Stromal cell of bone marrow (primary cell): ENCODE measurements around the gene TCF12.

Experiments
- DNase-seq: peaks from one replicate; pipeline ENCODE4 v3.0.0-alpha.2; 2012; ENCODE audit warnings: low read depth

The TCF12 gene

DNA sequence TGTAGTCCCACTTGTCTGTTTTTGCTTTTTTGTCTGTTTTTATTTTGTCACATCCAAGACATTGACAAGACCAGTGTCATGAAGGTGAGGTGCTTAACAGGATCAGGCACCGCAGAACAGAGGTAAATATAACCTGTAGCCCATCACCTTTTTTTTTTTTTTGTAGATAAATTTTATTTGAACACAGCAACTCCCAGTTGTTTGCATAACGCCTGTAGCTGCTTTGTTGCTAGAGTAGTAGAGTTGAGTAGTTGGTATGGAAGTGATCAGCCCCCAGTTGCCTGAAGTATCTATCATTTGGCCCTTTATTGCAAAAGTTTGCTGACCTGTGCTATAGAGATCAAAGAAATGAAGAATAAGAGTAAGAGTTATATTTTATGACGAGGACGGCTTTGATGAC lies 135.0 kb downstream of the TCF12 start:
- DNase-seq, result no peak

DNA sequence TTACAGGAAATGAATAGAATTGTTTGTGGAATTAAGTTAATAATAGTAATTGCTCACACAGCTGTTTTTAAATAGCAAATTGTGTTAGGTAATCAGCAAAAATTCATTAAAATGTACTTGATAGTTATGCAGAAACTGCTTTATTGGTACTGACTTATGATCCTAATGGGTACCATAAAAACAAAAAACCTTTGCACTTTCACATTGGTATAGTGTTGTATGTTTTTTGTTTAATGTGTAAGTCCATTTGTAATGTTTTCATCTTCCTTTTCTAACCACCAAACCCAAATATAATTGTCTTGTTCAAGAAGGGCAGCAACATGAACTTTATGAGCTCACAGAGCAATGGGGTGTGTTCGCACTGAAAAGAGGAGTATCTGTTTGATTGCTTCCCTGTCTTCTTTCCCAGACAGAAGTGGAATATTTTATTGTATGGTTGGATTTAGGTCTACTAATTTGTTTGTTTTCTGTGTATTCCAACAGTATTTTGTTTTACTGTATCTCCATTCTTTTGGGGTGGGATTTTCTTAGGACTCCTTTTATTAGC lies 135.8 kb downstream of the TCF12 start:
- DNase-seq, result no peak

DNA sequence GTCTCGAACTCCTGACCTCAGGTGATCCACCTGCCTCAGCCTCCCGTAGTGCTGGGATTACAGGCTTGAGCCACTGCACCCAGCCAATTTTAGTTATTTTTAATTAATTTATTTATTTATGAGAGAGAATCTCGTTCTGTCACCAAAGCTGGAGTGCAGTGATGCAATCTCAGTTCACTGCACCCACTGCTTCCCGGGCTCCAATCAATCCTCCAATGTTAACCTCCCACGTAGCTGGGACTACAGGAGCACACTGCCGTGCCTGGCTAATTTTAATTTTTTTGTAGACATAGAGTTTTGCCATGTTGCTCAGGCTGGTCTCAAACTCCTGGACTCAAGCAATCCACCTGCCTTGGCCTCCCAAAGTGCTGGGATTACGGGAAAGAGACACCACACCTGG lies 137.9 kb downstream of the TCF12 start:
- no peak for DNase-seq

DNA sequence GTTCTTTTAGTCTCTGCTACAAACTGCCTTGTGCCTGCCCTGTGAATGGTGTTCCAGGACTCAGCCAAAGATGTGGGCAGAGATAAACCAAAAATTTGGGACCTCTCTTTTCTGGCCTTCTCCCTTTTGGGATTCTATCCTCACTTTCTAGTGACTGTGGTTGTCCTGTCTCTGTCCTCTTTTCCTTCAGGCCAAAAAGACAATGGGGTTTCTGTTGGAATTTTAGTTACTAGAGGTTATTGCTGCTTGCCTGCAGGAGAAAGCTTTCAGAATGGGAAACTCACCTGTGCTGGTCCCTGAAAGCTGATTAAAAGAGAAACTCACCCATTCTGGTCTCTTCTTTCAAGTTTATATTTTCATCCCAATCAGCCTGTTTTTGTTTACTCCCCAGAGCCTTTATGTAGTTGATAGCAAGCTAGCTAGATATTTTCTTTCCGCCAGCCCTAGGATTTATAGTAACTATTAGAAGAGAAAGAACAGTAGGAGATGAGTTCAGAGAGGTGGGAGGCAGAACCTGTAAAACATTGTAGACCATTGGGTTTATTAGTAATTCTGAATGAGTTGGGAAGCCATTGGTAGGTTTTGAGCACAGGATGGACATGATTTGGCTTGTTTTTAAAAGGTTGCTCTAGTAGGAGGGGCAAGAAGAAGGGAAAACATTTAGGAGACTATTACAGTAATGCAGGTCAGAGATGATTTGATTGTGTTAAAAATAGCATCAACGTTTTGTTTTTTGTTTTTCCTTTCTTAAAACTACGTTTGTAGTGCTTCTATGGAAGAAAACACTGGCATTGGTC lies 138.9 kb downstream of the TCF12 start:
- no peak for DNase-seq

DNA sequence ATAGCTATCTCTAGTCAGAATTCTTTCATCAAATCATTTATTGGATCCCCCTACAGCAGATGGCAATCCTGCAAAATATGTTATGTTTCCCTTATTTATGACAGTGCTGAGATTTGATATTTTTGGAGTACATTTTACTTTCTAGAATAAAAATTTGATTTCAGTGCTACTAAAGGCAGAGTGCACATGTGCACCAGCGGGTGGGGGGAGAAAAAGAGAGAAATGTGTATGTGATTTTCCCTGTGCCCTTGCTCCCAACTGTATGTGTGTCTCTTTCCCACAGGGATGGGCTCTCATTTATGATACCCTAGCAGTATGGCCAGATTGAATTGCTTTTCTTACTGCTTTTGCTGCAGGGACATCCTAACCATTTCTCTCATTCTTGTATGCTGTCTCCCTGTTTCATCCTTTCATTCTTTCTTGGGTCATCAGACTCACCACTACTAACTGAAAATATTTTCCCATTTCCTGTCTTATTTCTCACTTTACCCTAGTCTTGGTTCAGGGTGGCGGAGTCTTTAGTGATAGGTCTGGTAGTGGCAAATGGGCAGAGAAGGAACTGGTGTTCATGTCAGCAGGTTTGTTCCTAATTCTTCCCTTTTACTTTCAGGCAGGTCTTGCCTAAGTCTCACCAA lies 140.7 kb downstream of the TCF12 start:
- no peak for DNase-seq

DNA sequence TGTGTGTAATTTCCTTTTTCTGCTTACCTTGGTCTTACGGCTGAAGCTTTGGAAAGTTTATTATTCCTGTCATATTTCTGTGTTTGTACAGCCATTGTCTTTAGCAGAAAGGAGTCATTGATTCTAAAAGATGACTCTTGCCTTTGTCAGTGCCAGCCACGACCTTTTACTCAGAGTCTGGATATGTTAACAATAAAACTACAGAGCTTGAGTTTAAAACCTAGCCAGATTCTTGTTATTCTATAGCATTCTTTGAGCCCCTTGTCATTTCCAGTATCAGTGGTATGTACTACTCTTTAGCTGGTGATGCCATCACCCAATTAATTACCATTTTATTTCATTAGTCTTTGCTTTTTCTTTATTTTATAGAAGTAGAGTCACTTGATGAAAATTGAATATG lies 142.4 kb downstream of the TCF12 start:
- peak; percentile 38 for DNase-seq

DNA sequence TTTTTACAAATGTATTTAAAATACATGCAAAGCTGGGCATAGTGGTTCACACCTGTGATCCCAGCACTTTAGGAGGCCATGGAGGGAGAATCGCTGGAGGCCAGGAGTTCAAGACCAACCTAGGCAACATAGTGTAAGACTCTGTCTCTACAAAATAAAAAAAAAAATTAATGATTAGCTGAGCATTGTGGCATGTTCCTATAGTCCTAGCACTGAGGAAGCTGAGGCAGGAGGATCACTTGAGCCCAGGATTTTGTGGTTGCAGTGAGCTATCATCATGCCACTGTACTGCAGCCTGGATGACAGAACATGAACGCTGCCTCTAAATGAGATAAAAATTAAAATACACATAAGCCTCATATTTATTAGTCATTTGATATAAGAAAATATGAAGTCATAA lies 142.8 kb downstream of the TCF12 start:
- no peak for DNase-seq

DNA sequence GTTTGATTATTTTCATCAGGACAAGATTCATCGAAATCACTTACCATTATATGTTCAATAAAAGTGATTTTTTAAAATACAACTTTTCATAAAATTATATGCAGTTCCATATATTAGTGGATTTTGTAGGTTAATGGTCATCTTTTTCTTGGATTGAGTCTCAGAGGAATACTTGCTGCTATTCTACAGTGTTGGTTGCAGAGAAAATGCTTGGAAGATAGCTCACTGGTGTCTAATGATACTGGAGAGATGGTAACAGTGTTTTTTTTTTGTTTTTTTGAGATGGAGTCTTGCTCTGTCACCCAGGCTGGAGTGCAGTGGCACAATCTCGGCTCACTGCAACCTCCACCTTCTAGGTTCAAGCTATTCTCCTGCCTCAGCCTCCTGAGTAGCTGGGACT lies 143.3 kb downstream of the TCF12 start:
- no peak for DNase-seq

DNA sequence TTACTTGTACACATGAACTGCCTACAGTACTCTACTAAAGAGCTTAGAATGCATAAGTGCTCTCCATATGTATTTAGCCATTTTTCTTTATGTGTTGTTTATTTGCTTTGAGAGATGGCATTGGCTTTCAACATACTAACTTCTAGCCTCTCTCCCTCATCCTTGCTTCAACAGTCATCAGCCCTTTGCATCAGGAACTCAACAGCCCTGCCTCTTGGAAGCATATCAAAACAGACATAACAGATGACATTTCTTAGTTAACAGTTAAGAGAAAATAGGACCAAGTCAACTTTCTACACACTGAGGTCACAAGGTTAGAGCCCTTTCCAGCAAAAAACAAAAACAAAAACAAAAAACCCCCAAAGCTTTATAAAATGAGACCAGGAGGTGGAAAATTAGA lies 145.6 kb downstream of the TCF12 start:
- DNase-seq, result no peak

DNA sequence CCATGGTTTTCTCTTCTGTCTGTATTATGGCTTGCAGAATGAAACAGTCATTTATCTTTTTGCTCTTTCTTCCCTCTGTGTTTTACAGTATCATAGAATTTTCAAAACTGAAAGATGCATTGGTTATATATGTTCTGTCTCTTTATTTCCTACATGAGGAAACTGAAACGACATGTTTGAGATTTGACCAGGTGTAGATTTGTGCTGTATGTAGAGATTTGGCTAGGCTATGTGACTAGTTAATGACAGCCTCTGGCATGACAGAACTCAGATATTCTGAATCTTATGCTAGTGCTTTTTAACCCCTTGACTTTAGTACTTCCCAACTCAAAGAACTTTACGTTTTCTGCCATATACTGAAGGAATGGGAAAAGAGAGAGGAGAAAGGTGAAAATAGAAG lies 151.0 kb downstream of the TCF12 start:
- no peak for DNase-seq

DNA sequence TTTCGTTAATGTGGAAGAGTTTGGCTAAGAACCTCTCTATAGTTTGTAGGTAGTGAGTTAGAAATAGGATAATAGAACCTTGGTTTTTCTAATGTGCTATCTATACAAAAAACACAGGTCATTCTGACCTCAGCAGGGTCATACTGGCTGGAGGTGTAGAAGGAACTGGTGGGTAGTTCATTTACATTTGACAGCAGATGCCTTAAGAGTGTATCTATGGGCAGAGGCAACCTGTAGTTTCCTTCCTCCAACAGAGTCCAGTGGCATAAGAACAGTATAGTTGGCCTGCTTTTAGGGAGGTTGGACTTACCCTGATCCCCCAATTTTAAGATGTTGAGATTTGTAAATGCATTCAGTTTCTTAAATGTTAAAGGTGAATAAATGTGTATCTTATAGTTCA lies 152.2 kb downstream of the TCF12 start:
- no peak for DNase-seq

DNA sequence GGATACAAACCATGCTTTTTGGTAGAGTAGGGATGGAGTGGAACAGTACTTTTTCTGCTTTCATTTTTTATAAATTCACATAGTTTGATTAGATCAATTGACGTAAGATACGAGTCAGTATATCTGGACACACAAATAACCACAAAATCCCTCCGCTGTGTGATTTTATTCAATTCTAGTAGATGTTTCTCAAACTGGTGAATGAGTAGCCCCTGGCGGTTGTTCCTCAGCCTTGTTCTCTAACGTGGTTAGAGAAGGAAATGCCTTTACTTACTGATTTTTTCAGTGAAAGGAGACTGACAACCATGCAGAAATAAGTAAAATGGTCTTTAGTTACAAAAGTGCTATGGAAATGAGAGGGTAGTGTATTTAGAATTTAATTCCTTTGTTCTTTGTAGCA lies 161.0 kb downstream of the TCF12 start:
- no peak for DNase-seq

DNA sequence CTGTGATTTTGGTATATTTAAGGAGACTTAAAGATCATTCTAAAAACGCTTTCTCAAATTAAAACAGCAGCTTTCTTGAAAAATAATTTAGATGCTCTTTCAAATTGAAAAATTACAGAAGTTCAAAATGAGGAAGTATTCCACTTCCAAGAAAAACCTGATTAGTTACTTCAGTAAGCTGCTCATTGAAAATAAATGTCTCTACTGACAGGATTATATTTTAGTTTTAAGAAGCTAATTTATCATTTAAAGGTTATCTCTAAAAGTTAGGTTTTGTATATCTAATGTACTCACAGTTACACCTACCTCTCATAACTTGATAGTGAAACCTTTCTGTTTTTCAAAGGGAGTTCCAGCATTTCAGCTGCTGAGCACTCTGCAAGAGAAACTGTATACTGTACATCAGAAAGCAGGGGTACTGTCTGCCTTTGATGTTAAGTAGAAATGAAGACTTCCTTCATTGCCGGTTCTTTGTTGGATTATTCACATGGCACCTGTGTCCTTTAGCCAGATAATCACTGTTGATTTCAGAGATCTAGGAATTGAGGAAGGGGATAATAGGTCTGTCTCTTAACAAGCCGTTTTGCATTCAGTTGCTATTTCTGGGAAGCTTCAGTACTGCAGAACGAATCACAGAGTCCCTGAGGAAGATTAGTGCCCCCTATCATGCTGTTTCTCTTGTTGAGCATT lies 161.6 kb downstream of the TCF12 start:
- DNase-seq, result no peak

DNA sequence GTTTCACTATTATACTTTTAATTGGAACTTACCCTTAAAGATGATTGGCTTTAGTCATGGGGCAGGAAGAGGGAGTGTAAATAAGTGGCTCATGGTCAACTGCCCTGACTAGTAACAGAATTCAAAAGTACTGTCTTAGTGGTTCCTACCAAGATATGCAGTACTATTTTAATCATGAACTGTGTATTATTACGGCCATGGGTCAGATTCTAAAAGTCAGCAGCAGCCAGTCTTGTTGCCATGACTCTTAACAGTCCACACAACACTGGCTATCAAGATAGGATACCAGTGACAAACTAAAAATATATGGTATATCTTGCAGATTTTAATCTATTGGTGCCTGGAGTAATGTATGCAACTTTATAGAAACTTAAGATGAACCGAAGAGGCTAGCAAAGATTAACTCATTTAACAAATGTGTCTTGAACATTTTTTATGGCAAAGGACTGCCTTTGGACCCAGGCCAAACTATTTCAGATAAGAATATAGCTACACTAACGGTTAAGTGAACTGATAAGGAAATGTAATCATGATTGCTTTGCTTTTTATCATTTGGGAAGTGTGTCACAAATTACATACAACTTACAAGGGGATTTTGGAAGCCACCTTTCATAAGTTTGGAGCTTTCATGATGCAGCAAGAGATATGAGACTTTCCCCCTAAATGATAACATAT lies 163.7 kb downstream of the TCF12 start:
- DNase-seq, result no peak

DNA sequence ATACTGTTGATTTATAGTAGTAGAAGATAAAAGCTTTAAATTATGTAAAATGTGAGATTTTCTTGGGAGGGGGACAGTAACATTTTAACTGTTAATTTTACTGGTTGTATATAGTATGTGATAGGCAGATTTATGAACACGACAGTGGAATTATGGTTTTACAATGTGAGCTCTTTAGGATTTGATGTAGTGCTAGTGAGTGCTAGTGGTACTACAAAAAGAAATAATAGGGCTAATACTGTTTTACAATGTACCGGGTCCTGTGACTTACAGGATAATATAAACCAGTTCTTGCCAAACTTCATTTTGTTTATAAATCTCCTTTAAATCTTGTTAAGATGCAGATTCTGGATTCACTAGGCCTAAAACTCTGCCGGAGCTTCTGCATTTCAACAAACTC lies 165.7 kb downstream of the TCF12 start:
- DNase-seq, result no peak

DNA sequence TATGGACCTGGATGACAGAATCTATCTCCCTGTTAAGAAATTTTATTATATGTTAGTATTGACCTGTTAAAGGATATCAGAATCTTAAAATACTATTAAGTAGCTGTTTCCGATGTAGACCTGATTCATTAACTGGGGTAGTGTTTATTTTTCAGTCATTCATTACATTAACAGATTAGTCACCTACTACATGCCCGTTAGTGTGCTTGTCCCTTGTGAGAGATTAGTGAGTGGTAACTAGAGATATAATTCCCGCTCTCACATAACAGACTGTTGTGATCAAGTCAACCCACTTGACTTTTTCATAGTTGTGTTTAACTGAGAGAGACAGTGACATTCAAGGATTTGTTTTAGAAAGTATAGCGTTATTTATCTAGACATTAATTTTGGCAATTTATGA lies 166.8 kb downstream of the TCF12 start:
- DNase-seq, result no peak

DNA sequence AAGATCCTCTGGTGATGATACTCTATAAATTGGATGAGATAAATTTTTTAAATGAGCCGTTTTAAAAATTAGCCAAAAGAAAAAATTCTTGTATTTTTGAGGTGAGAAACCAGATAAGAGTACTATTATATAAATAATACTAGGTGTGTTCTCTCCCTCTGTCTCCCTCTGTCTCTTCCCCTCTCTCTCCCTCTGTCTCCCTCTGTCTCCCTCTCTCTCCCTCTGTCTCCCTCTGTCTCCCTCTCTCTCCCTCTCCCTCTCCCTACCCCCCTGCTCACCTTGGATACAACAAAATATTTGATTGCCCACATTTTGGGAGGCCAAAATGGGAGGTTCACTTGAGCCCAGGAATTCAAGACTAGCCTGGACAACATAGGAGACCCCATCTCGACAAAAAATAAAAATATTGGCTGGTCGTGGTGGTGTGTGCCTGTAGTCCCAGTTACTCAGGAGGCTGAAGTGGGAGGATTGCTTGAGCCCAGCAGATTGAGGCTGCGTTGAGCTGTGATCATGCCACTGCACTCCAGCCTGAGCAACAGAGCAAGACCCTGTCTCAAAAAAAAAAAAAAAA lies 168.5 kb downstream of the TCF12 start:
- no peak for DNase-seq

DNA sequence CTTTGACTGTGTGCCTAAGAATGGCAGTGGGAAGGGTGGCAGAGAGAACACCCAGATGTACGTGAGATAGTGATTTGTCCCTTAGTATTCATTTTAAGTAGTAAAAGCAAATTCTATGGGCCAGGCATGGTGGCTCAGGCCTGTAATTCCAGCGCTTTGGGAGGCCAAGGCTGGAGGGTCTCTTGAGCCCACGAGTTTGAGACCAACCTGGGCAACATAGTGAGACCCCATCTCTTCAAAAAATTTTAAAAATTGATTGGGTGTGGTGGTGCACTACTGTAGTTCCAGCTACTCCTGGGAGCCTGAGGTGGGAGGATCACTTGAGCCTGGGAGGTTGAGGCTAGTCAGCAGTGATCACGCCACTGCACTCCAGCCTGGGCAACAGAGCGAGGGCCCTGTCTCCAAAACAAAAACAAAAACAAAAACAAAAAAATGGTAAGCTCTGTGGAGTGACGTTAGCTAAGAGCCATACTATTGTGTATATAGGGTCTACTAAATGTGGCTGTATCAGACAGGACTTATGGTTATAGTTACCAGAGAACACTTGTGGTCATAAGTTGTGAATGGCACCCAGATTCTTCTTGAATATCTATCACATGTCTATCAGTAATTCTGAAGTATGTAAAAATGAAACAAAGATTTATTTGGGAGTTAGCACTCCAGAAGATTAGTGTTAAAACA lies 171.5 kb downstream of the TCF12 start:
- no peak for DNase-seq

DNA sequence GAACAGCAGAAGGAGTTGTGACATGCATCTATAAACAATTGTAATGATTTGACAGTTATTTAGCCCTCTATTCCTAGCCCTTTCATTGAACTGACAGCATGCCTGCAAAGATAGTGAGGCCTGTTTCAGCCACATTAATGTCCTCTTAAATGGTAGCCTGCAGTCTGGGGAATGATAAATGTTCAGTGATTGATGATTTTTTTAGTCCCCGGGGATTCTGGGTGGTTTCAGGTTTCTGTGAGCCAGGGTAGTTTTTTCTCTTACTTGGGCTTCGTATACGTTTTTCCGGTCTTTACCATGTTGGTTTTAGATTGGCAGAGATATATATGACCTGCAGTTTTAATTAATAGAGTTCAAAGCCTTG lies 172.0 kb downstream of the TCF12 start:
- no peak for DNase-seq

DNA sequence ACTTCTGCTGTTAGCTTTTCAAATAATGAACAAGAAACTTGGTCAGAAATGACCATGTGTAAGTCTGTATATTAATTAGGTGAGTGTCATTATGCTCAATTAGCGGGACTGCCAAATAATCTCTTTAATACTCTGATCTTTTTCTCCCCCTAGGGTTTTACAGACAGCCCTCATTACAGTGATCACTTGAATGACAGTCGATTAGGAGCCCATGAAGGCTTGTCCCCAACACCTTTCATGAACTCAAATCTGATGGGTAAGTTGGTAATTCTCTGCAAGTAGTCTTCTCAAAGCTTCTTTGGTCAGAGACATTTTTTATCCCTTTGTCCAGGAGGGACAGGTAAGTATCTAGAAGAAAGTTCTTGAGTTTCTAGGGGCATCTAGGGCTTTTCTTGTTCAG lies 173.2 kb downstream of the TCF12 start:
- DNase-seq, result no peak

DNA sequence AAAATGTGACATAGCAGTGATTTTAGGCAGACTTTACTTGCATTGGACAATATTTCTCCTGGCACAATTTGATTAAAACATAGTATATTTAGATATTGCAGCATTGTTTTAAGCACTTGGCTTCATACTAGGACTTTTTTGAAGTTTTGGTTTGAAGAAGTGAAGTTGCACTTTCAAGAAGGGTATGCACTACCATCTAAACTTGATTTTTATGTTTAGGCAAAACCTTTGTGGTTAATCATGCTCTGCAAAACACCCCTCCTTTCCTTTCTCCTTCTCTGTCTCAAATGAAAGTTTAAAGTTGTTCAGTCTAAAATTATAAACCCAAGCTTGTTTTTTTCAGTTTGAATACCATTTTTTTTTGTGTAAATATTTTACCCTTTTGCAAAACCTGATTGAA lies 173.8 kb downstream of the TCF12 start:
- no peak for DNase-seq
